Neural progenitor cell (in vitro differentiated cells): ENCODE measurements around the gene EIF1. TPM values are rescaled to one million over a fixed set of nuclear protein-coding genes. Genes with fewer than 3 reads are reported as not detected.
A peak's percentile ranks its signal among the peaks of the same experiment; 100 is the strongest.

ENCODE experiments used
- DNase-seq: peaks from one replicate; pipeline ENCODE4 v3.0.0-alpha.2; 2016; ENCODE audit warnings: low spot score
- H2AFZ ChIP-seq: fragments of 200-600 bp; sonication (generic); replicated peaks from 2 replicates; pipeline ENCODE4 v1.6.1; 2016; ENCODE audit warnings: antibody characterized with exemption
- H3F3A ChIP-seq: fragments of 200-600 bp; sonication (generic); 2 replicates; pipeline ENCODE4 v1.6.1; 2016; ENCODE audit warnings: antibody characterized with exemption, low read depth
- H3K27ac ChIP-seq: fragments of 200-600 bp; sonication (generic); 2 replicates; pipeline ENCODE4 v1.5.1; 2016; ENCODE audit warnings: mild to moderate bottlenecking
- H3K27me3 ChIP-seq: fragments of 200-600 bp; sonication (generic); 2 replicates; pipeline ENCODE4 v1.6.1; 2016; ENCODE audit warnings: mild to moderate bottlenecking, moderate library complexity
- H3K36me3 ChIP-seq: fragments of 200-600 bp; sonication (generic); 2 replicates; pipeline ENCODE4 v1.5.1; 2016
- H3K4me1 ChIP-seq: fragments of 200-600 bp; sonication (generic); 2 replicates; pipeline ENCODE4 v1.6.1; 2016; ENCODE audit warnings: mixed run types
- H3K4me2 ChIP-seq: fragments of 200-600 bp; sonication (generic); 2 replicates; pipeline ENCODE4 v1.6.1; 2016
- H3K4me3 ChIP-seq: fragments of 200-600 bp; sonication (generic); 2 replicates; pipeline ENCODE4 v1.5.1; 2016
- H3K79me2 ChIP-seq: fragments of 200-600 bp; sonication (generic); 2 replicates; pipeline ENCODE4 v1.6.1; 2016; ENCODE audit warnings: low read depth
- H3K9ac ChIP-seq: fragments of 200-600 bp; sonication (generic); 2 replicates; pipeline ENCODE4 v1.6.1; 2016
- H3K9me3 ChIP-seq: fragments of 200-600 bp; sonication (generic); 2 replicates; pipeline ENCODE4 v1.5.1; 2016; ENCODE audit warnings: low read depth
- H4K20me1 ChIP-seq: fragments of 200-600 bp; sonication (generic); 2 replicates; pipeline ENCODE4 v1.6.1; 2016; ENCODE audit warnings: low read depth
- H3K27ac Mint-ChIP-seq: 3 replicates; pipeline ENCODE4 v1.8.0; 2021; ENCODE audit warnings: mixed read lengths
- H3K27me3 Mint-ChIP-seq: 2 replicates; pipeline ENCODE4 v1.8.0; 2022; ENCODE audit warnings: low read depth, mild to moderate bottlenecking, inconsistent platforms, moderate library complexity, mixed read lengths; ENCODE audit not compliant: insufficient read depth
- H3K36me3 Mint-ChIP-seq: 3 replicates; pipeline ENCODE4 v1.8.0; 2021; ENCODE audit warnings: mixed read lengths
- H3K4me1 Mint-ChIP-seq: 3 replicates; pipeline ENCODE4 v1.8.0; 2021; ENCODE audit warnings: mixed read lengths
- H3K4me3 Mint-ChIP-seq: 3 replicates; pipeline ENCODE4 v1.8.0; 2021; ENCODE audit warnings: mild to moderate bottlenecking, moderate library complexity, mixed read lengths
- H3K9me3 Mint-ChIP-seq: 3 replicates; pipeline ENCODE4 v1.8.0; 2020; ENCODE audit warnings: mixed read lengths
- EZH2 ChIP-seq: fragments of 200-600 bp; sonication (generic); IDR thresholded peaks from 2 replicates; pipeline ENCODE4 v1.6.1; 2017; ENCODE audit warnings: antibody characterized with exemption, mild to moderate bottlenecking, moderate library complexity
- EZH2phosphoT487 ChIP-seq: fragments of 200-600 bp; sonication (generic); IDR thresholded peaks from 2 replicates; pipeline ENCODE4 v1.6.1; 2017; ENCODE audit warnings: antibody characterized with exemption
- total RNA-seq: library from RNA; depleted of rRNA; stranded (reverse); fragments of >200 nt; gene quantifications from 2 replicates; pipeline ENCODE4 v1.2.3, GENCODE V29; 2015; ENCODE audit warnings: low replicate concordance
- TF ChIP-seq, protein P1 (sequence below): fragments of 200-600 bp; sonication (generic); IDR thresholded peaks from 2 replicates; pipeline ENCODE4 v1.5.1; 2017; ENCODE audit warnings: antibody characterized with exemption, mild to moderate bottlenecking

The EIF1 gene
- total RNA-seq, 1 donor from 2014 or later: 91.4 TPM

DNA sequence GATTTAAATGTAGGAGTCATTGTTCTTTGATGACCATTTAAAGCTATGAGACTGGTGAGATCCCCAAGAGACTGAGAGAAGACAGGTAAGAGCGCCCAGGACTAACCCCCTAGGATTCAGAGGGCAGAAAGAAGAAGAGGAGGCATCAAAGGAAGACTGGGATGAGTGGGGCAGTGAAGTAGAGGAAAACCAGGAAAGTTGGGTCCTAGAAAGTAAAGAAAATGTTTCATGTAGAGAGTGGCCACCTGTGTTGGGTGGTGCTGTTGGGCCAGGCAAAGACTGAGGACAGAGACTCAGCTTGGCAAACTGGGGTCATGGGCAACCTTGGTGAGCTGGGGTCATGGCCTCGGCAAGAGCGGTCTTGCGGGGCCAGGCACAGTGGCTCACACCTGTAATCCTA, 47.1 kb downstream of the EIF1 start:
- H3F3A ChIP-seq: peaks cover 8% of the 10 kb centered on the region
- H3K27ac Mint-ChIP-seq: no peak overlapping the region
- no peak overlapping the region for H3K4me2 ChIP-seq
- H3K27me3 Mint-ChIP-seq: peaks cover 49% of the 10 kb centered on the region
- H3K4me3 ChIP-seq: no peak overlapping the region
- no peaks in the 10 kb centered on the region for H3K36me3 ChIP-seq
- H3K27ac ChIP-seq: no peak overlapping the region
- peaks cover 22% of the 10 kb centered on the region for H3K4me1 Mint-ChIP-seq
- H3K4me3 Mint-ChIP-seq: peak overlapping the region; percentile 3
- H3K79me2 ChIP-seq: no peaks in the 10 kb centered on the region
- TF ChIP-seq, protein P1, sequence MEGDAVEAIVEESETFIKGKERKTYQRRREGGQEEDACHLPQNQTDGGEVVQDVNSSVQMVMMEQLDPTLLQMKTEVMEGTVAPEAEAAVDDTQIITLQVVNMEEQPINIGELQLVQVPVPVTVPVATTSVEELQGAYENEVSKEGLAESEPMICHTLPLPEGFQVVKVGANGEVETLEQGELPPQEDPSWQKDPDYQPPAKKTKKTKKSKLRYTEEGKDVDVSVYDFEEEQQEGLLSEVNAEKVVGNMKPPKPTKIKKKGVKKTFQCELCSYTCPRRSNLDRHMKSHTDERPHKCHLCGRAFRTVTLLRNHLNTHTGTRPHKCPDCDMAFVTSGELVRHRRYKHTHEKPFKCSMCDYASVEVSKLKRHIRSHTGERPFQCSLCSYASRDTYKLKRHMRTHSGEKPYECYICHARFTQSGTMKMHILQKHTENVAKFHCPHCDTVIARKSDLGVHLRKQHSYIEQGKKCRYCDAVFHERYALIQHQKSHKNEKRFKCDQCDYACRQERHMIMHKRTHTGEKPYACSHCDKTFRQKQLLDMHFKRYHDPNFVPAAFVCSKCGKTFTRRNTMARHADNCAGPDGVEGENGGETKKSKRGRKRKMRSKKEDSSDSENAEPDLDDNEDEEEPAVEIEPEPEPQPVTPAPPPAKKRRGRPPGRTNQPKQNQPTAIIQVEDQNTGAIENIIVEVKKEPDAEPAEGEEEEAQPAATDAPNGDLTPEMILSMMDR: no peak
- TF ChIP-seq EZH2phosphoT487: no peak
- no peak for TF ChIP-seq EZH2
- H3K9ac ChIP-seq: no peak overlapping the region
- H3K36me3 Mint-ChIP-seq: no peaks in the 10 kb centered on the region
- no peak overlapping the region for H2AFZ ChIP-seq
- peaks cover 4% of the 10 kb centered on the region for H3K4me1 ChIP-seq
- H3K9me3 ChIP-seq: no peaks in the 10 kb centered on the region
- H3K27me3 ChIP-seq: peaks cover 72% of the 10 kb centered on the region
- H4K20me1 ChIP-seq: peaks cover 3% of the 10 kb centered on the region
- peaks cover 2% of the 10 kb centered on the region for H3K9me3 Mint-ChIP-seq
- DNase-seq: no peak

- H3K9ac ChIP-seq: no peak overlapping the region
- H3K27ac ChIP-seq: no peak overlapping the region
- H3K4me1 ChIP-seq: peaks cover 4% of the 10 kb centered on the region
- H3F3A ChIP-seq: peaks cover 8% of the 10 kb centered on the region
- H3K27me3 Mint-ChIP-seq: peaks cover 43% of the 10 kb centered on the region
- H3K36me3 Mint-ChIP-seq: no peaks in the 10 kb centered on the region
- peaks cover 3% of the 10 kb centered on the region for H4K20me1 ChIP-seq
- H3K4me3 Mint-ChIP-seq: no peak overlapping the region
- H3K9me3 ChIP-seq: no peaks in the 10 kb centered on the region
- H3K4me3 ChIP-seq: no peak overlapping the region
- peaks cover 17% of the 10 kb centered on the region for H3K4me1 Mint-ChIP-seq
- no peak overlapping the region for H2AFZ ChIP-seq
- DNase-seq: no peak
- no peaks in the 10 kb centered on the region for H3K79me2 ChIP-seq
- peaks cover 2% of the 10 kb centered on the region for H3K9me3 Mint-ChIP-seq
- peaks cover 58% of the 10 kb centered on the region for H3K27me3 ChIP-seq
- no peak overlapping the region for H3K27ac Mint-ChIP-seq
- no peaks in the 10 kb centered on the region for H3K36me3 ChIP-seq
- no peak overlapping the region for H3K4me2 ChIP-seq
- TF ChIP-seq, protein P1: no peak
- TF ChIP-seq EZH2phosphoT487 (no peak), EZH2 (no peak)
Observed at GRCh38 chr17:41736983-41737679, 48.4 kb downstream of the EIF1 start.

GRCh38 chr17:41737680-41738023, 49.0 kb downstream of the EIF1 start:
- H3F3A ChIP-seq: peaks cover 8% of the 10 kb centered on the region
- H3K27ac ChIP-seq: no peak overlapping the region
- H2AFZ ChIP-seq: no peak overlapping the region
- TF ChIP-seq, protein P1: no peak
- TF ChIP-seq EZH2: no peak
- no peak for TF ChIP-seq EZH2phosphoT487
- H3K27me3 Mint-ChIP-seq: peaks cover 38% of the 10 kb centered on the region
- peaks cover 4% of the 10 kb centered on the region for H3K4me1 ChIP-seq
- H3K4me2 ChIP-seq: no peak overlapping the region
- no peak overlapping the region for H3K4me3 Mint-ChIP-seq
- H3K36me3 ChIP-seq: no peaks in the 10 kb centered on the region
- no peaks in the 10 kb centered on the region for H3K9me3 ChIP-seq
- H3K4me1 Mint-ChIP-seq: peaks cover 14% of the 10 kb centered on the region
- H3K79me2 ChIP-seq: no peaks in the 10 kb centered on the region
- peaks cover 2% of the 10 kb centered on the region for H3K9me3 Mint-ChIP-seq
- H3K36me3 Mint-ChIP-seq: no peaks in the 10 kb centered on the region
- H3K27ac Mint-ChIP-seq: peak overlapping the region; percentile 42
- DNase-seq: no peak
- peaks cover 53% of the 10 kb centered on the region for H3K27me3 ChIP-seq
- no peak overlapping the region for H3K9ac ChIP-seq
- H4K20me1 ChIP-seq: peaks cover 3% of the 10 kb centered on the region
- no peak overlapping the region for H3K4me3 ChIP-seq
